Sigmoid colon (tissue), 4 donors: ENCODE results near the gene MYO7B.

Source experiments
- EP300 ChIP-seq, 4 donors: sonication (generic); formaldehyde crosslinking; IDR thresholded peaks; one replicate each; pipeline ENCODE4 v1.6.1; 2017; ENCODE audit warnings: antibody characterized with exemption in 4 of 4
- POLR2A ChIP-seq, 2 donors: fragments of 450-650 bp; IDR thresholded peaks; one replicate each; pipeline ENCODE4 v1.6.1; 2016; ENCODE audit warnings: antibody characterized with exemption in 2 of 2, mild to moderate bottlenecking in 2 of 2, moderate library complexity in 2 of 2
- POLR2AphosphoS5 ChIP-seq, 4 donors: sonication (generic); formaldehyde crosslinking; IDR thresholded peaks; one replicate each; pipeline ENCODE4 v1.6.1; 2017; ENCODE audit warnings: antibody characterized with exemption in 4 of 4
- TF ChIP-seq, protein P1 (sequence below), 4 experiments: fragments of 450-650 bp in 3 of 4; fragments of 200-600 bp in 1 of 4; IDR thresholded peaks; one replicate each; pipeline ENCODE4 v1.5.1; 2016 to 2019; ENCODE audit warnings: antibody characterized with exemption in 4 of 4, mild to moderate bottlenecking in 3 of 4, moderate library complexity in 2 of 4

DNA sequence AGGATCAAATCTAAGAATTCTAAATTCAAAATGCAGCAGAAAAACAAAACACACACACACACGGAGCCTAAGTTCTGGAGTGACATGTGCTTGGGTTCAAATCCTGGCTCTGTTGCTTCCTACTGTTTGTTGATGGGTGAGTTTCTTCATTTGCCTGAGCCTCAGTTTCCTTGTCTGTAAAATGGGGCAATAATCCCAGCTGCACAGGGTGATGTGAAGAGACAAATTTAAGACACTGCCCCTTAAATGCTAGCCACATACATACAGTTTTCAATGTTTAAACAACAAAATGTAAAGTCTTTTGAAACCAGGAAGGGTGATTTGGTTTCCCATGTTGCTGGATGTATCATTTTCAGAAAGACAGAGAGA lies 109.5 kb downstream of the MYO7B start:
- TF ChIP-seq POLR2AphosphoS5 (IDR thresholded peaks at IDR 0.05) = no peak
- TF ChIP-seq, protein P1, sequence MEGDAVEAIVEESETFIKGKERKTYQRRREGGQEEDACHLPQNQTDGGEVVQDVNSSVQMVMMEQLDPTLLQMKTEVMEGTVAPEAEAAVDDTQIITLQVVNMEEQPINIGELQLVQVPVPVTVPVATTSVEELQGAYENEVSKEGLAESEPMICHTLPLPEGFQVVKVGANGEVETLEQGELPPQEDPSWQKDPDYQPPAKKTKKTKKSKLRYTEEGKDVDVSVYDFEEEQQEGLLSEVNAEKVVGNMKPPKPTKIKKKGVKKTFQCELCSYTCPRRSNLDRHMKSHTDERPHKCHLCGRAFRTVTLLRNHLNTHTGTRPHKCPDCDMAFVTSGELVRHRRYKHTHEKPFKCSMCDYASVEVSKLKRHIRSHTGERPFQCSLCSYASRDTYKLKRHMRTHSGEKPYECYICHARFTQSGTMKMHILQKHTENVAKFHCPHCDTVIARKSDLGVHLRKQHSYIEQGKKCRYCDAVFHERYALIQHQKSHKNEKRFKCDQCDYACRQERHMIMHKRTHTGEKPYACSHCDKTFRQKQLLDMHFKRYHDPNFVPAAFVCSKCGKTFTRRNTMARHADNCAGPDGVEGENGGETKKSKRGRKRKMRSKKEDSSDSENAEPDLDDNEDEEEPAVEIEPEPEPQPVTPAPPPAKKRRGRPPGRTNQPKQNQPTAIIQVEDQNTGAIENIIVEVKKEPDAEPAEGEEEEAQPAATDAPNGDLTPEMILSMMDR (IDR thresholded peaks at IDR 0.05) = no peak
- TF ChIP-seq POLR2A (IDR thresholded peaks at IDR 0.05) = no peak
- TF ChIP-seq EP300 (IDR thresholded peaks at IDR 0.05) = no peak
